ENCODE data around the gene TMEM72. TPM values are rescaled to one million over a fixed set of nuclear protein-coding genes. Genes with fewer than 3 reads are reported as not detected.

The TMEM72 gene
- polyA plus RNA-seq, 4 donors = 67.6 to 74.5 (median 71.0) TPM

DNA sequence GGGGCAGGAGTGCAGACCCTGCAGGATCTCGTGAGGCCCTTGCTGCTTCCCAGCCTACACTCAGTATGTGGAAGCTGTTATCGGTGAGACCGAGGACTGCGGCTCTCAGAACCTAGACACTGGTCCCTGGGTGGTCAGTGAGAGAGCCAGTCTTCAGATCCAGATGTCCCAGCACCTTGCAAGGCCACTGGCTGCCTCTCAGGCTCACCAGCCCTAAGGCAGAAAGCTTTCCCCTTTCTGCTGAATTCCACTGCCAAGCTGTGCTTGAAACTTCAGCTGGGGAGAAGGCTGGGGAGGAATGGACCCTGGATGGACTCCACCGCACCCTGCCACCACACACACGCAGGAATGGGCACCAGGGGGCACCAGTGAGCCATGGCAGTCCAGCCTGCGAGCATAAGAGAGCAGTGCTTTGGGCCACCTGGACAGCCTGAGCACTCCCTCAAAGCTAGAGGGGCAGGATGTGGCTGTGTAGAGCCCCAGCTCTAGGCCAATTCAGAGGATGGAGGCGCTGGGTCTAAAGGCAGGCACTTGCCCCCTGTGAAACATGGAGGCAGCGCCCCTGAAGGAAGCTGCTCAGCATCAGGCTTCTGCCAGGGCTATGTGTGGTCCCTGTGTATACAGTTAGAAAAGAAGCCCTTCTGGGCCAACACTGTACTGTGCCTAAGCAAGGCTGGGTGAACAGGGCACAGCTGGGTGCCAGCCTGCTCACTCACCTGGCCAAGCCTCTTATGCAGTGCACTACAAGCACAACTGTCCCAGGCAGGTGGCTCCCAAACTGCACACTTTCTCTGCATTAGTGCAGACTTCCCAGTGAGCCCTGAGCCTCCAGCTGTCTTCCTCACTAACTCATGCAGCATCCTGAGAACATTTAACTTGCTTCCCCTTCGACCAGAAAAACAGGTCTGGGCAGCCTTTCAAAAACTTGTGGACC, 21.6 kb downstream of the TMEM72 start:
- peak in 2 of 4 donors; percentile 66 to 76 for DNase-seq (ENCODE audit: low read depth in 4 of 4, low spot score in 3 of 4)

- DNase-seq (ENCODE audit: low read depth in 4 of 4, low spot score in 3 of 4) = no peak
These were observed 22.5 kb downstream of the TMEM72 start for GRCh38 chr10:44933451-44934321.

- DNase-seq (ENCODE audit: low read depth in 4 of 4, low spot score in 3 of 4) = no peak
These were observed 23.5 kb downstream of the TMEM72 start for GRCh38 chr10:44934416-44935200.

DNA sequence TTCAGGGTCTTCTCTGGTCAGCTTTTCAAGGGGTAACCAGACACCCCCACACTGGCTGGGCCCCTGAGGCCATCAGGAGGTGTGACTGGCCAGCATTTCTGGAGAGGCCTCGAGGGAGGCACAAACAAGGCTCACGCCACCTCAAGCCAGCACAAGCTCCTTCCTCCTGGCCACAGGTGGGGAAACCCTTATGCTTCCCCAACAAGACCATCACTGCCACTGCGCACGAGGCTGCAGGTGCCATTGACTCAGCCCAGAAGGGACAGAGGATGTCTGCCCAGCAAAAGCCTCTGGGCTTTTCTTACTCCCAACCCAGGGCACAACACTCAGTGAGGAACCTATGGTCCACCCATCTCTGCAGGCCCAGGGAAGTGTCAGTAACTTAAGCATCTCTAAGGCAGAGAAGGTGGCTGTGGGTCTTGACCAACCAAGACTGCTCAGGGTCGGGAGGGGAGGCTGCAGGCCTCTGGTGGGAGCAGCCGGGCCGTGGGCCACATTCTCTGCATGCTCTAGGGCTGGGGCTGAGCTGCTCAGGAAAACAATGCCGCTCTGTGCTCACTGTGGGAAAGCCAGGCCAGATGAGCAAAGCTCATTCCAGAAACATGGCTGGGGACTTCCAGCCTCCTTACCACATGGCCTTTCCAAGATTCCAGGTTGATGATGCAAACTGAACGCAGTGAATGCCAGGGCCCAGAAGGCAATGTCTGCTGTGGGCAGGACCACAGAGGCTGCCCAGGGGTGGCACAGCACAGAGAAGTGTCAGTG, 24.2 kb downstream of the TMEM72 start:
- DNase-seq (ENCODE audit: low read depth in 4 of 4, low spot score in 3 of 4) = no peak

- no peak for DNase-seq (ENCODE audit: low read depth in 4 of 4, low spot score in 3 of 4)
These were observed 24.8 kb downstream of the TMEM72 start for GRCh38 chr10:44935966-44936295.

GRCh38 chr10:44936314-44936975, 25.3 kb downstream of the TMEM72 start:
- no peak for DNase-seq (ENCODE audit: low read depth in 4 of 4, low spot score in 3 of 4)

DNA sequence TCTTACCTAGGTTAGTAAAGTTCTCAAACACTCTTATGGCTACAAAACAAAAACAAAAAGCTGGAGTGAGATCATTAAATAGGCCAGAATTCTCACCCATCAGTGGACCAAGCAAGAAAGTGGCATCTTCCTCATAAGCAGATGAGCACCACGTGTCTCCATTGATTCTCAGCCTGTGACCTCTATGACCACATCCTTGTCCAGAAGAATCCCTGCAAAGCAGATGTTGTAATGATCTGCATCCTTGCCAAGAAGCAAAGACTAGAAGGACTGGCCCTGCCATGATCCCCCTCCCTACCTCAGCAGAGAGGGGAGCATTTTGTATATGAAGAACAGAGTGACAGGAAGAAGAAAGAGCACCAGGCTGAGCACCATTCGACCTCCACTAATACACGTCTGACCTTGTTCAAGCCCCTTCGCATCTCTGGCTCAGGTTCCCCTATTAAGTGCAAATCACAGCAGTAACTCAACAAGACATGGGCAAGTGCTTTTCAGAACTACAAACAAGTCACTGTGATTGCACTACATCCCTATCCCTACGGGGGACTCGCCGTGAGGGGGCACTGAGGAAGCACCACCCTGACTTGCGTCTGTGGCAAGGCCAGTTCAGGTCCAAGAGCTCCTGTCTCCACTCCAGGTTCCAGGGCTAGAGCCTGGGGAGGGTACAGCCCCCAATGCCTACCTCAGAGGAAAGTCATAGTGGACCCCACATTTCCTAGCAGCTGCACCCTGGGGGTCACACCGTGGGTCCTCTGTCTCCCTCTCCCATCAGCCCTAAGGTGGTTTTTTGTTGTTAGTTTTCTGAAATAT, 26.3 kb downstream of the TMEM72 start:
- DNase-seq (ENCODE audit: low read depth in 4 of 4, low spot score in 3 of 4) = no peak

DNA sequence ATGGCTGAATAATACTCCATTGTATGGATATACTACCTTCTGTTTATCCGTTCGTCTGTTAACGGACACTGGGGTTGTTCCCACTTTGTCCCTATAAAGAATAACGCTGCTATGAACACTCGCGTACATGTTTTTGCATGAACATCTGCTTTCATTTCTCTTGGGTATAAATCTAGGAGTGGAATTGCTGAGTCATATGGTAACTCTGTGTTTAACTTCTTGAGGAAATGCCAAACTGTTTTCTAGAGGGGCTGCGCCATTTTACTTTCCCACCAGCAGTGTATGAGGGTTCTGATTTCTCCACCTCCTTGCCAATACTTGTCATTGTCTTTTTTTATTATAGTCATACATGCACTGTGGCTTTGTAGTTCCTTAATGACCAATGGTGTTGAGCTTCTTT, 27.8 kb downstream of the TMEM72 start:
- DNase-seq (ENCODE audit: low read depth in 4 of 4, low spot score in 3 of 4) = no peak

GRCh38 chr10:44939691-44940401, 28.7 kb downstream of the TMEM72 start:
- DNase-seq (ENCODE audit: low read depth in 4 of 4, low spot score in 3 of 4) = no peak

- DNase-seq (ENCODE audit: low read depth in 4 of 4, low spot score in 3 of 4) = no peak
These were observed 33.2 kb downstream of the TMEM72 start for GRCh38 chr10:44944354-44944753.

- no peak for DNase-seq (ENCODE audit: low read depth in 4 of 4, low spot score in 3 of 4)
These were observed 35.1 kb downstream of the TMEM72 start for GRCh38 chr10:44946205-44946604.

DNA sequence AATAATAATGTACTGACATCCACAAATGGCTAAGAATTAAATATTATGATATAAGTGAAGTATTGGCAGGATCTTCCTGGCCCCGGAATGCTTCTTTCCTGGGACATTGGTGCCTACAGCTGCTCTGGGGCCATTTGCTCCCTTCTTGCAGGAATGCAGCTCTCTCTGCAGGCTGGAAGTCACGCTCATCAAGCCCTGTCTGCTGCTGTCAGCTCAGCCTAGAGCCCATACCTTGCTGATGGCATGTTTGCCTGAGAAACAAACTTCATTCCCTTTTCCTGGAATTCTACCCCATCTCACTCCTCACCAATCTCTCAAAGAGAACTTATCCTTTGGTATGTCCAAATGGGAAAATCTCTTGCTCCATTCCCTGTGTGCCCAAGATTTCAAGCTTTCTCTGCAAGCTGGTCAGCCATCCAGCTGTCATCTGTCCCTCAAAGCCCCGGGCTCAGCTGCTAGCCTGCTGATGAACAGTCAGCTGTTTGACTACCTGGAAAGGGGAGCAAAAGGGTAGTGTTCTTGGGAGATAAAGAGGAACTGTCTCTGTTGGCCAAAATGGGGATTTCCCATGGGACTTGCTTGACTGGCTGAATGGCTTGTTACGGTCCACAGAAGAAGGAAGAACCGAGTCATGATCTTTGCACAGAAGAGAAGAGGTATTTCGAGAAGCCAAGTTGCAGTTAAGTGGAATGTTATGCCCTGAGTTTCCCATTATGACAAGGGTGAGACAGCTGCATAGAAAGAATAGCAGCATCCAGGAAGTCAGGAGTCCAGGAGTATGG, 36.4 kb downstream of the TMEM72 start:
- no peak for DNase-seq (ENCODE audit: low read depth in 4 of 4, low spot score in 3 of 4)

DNA sequence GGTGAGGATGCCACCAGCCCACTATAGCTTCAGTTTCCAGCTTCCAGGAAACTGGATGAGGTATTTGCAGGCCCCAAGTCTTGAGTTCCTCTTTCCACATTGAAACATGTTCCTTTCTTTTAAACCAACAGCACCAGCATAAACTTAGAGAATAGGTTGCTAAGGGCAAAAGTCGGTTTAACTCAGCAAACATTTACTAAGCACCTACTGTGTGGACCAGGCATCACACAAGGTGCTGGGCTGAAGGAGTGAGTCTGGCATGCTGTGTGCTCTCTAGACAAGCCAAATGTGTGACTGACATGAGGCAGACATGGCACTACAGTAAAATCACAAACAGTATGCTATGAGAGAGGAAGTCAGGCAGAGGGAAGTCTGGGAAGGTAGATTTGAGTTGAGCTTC, 37.5 kb downstream of the TMEM72 start:
- DNase-seq (ENCODE audit: low read depth in 4 of 4, low spot score in 3 of 4) = no peak

DNA sequence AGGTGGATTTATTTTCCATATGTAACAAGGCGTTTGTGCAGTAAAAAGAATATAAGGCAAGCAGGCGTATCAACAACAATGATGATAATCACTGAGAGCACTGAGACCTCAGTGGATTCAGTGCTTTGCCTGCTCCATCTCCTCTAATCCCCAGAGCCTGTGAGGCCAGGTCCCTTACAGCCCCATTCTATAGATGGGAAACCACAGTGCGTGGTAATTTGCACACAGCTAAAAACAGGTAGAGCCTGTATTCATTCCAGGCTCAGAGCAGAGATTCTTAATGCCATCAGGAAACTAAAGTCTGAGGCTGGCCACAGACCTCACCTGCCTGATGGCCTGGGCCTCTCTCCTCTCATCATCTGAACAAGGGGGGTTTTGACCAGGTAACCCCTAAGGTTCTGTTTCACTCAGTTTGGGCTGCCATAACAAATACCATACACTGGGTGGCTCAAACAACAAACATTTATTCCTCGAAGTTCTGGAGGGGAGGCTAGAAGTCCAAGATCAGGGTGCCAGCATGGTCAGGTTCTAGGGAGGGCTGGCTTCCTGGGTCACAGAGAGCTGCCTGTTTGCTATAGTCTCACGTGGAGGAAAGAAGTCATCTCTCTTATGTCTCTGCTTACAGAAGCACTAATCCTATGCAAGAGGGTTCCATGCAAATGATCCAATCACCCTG, 38.1 kb downstream of the TMEM72 start:
- no peak for DNase-seq (ENCODE audit: low read depth in 4 of 4, low spot score in 3 of 4)

DNA sequence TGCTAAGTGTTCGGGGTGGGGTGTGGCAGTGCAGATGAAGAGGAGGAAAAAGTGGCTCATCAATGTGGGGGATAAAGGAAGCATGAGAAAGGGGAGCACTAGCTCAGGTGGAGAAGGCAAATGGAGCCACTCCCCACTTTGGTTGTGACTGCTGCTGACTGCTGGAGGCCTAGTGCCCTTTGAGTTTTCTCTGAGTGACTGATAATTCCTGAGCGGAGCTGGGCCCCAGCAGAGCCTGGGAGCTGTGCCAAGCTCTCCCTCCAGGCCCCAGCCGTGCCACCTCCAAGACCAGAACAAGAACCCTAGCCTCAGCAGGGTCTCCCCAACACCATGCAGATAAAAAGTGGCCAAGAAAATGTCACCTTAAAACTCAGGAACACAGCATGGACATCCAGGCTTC, 38.8 kb downstream of the TMEM72 start:
- DNase-seq (ENCODE audit: low read depth in 4 of 4, low spot score in 3 of 4) = no peak

GRCh38 chr10:44950326-44951225, 39.4 kb downstream of the TMEM72 start:
- no peak for DNase-seq (ENCODE audit: low read depth in 4 of 4, low spot score in 3 of 4)
